ENCODE results near the gene ONECUT2. TPM values are rescaled to one million over a fixed set of nuclear protein-coding genes. Genes with fewer than 3 reads are reported as not detected.
A peak's percentile ranks its signal among the peaks of the same experiment; 100 is the strongest.

The ONECUT2 gene
- total RNA-seq, 4 donors from 2014 or later, result under 0.01 TPM; not detected in 3

DNA sequence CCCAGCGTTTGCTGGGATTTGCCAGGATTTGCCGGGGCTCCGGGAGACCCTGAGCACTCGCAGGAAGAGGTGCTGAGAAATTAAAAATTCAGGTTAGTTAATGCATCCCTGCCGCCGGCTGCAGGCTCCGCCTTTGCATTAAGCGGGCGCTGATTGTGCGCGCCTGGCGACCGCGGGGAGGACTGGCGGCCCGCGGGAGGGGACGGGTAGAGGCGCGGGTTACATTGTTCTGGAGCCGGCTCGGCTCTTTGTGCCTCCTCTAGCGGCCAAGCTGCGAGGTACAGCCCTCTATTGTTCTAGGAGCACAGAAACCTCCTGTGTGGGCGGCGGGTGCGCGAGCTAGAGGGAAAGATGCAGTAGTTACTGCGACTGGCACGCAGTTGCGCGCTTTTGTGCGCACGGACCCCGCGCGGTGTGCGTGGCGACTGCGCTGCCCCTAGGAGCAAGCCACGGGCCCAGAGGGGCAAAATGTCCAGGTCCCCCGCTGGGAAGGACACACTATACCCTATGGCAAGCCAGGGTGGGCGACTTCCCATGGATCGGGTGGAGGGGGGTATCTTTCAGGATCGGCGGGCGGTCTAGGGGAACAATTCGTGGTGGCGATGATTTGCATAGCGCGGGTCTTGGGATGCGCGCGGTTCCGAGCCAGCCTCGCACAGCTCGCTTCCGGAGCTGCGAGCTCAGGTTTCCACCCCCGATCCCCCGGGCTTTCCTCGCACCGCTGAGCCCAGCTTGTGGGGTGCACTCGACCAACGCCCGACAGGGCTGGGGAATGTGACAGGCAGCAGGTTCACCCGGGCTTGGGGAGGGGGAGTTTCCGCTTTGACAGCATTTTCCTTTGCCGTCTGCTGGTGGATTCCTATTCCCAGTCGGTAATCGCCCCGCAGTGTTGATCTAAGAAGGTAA is 2.8 kb downstream of the ONECUT2 start:
- DNase-seq (ENCODE audit: low spot score in 2 of 2), result no peak
- Histone ChIP-seq H3K4me3 (peak overlapping the region in 1 of 4 donors; percentile 4), H3K9me3 (no peaks in the 10 kb centered on the region), H3K36me3 (no peaks in the 10 kb centered on the region), H3K4me1 (peaks cover 0 to 79% (median 23%) of the 10 kb centered on the region in 4 donors), H3K27me3 (peaks cover 0 to 94% of the 10 kb centered on the region in 2 donors), H3K27ac (no peak overlapping the region)
- TF ChIP-seq, protein P1, sequence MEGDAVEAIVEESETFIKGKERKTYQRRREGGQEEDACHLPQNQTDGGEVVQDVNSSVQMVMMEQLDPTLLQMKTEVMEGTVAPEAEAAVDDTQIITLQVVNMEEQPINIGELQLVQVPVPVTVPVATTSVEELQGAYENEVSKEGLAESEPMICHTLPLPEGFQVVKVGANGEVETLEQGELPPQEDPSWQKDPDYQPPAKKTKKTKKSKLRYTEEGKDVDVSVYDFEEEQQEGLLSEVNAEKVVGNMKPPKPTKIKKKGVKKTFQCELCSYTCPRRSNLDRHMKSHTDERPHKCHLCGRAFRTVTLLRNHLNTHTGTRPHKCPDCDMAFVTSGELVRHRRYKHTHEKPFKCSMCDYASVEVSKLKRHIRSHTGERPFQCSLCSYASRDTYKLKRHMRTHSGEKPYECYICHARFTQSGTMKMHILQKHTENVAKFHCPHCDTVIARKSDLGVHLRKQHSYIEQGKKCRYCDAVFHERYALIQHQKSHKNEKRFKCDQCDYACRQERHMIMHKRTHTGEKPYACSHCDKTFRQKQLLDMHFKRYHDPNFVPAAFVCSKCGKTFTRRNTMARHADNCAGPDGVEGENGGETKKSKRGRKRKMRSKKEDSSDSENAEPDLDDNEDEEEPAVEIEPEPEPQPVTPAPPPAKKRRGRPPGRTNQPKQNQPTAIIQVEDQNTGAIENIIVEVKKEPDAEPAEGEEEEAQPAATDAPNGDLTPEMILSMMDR (IDR thresholded peaks at IDR 0.05), result peak in 3 of 5 experiments; percentile 16 to 26 (median 22)
- TF ChIP-seq EP300 (IDR thresholded peaks at IDR 0.05), result no peak
- 1 to 2% methylated on average over 43 to 60 of the region's 72 CpGs for WGBS, 2 donors

DNA sequence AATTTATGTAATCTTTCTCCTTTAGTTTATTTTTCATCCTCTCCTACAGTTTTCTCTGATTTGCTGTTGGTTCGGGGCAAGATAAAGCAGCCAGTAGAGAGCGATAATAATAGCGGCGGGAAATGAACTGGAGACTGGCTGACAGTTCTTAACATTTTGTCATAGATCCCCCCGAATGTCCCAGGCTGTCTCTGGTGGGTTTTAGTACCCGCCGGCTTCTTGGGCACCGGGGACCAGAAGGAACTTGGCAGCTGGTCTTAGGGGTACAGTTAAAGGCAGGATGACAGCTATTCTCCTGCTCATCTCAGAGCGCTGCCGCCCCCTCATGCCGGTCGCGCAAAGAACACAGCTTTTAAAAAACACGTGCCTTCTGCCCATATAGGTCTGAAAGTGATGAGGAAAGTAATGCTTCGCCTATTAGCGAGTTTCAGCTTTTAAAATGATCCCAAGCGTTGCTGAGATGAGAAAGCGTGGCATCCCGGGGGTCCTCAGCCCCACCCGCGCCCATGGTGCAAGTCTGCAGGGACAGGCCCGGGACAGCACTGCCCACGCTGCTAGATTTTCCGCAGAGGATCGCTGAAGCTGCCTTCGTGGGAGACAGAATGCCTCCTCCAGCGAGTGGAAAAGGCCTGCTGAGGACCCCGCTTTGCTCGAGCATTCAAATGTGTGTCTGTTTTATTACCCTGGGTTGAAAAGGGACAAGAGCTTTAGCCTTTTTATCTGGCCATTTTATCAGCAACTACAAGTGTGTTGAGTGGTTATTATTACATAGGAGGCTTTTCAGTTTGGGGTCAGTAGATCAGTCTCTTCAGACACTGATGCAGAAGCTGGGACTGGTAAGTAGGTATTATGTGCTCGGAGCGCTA is 3.8 kb downstream of the ONECUT2 start:
- Histone ChIP-seq H3K36me3 (no peaks in the 10 kb centered on the region), H3K4me1 (peaks cover 0 to 74% (median 23%) of the 10 kb centered on the region in 4 donors), H3K4me3 (no peak overlapping the region), H3K27ac (no peak overlapping the region), H3K9me3 (no peaks in the 10 kb centered on the region), H3K27me3 (peaks cover 0 to 94% of the 10 kb centered on the region in 2 donors)
- TF ChIP-seq POLR2A (IDR thresholded peaks at IDR 0.05) (no peak), EP300 (IDR thresholded peaks at IDR 0.05) (no peak)
- TF ChIP-seq, protein P1 (IDR thresholded peaks at IDR 0.05), result no peak
- 2 to 4% methylated on average over 31 of the region's 31 CpGs for WGBS, 2 donors
- DNase-seq (ENCODE audit: low spot score in 2 of 2), result no peak

DNA sequence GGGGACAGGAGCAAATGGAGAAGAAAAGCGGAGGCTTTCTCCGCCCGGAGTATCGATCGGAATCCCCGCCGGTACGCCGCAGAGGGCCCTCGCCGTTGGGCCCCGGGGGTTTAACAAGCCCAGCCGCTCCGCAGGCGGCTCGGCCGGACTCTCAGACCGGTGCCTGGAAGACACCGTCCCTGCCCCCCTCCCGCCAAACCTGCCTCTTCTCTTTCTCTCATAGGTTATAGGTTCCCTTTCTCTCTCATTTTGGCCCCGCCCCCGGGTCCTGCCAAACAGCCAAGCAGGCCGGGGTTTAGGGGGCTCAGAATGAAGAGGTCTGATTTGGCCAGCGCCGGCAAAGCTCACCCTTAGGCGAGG is 4.4 kb downstream of the ONECUT2 start:
- Histone ChIP-seq H3K4me1 (peaks cover 0 to 68% (median 20%) of the 10 kb centered on the region in 4 donors), H3K27me3 (peaks cover 0 to 94% of the 10 kb centered on the region in 2 donors), H3K27ac (no peak overlapping the region), H3K36me3 (no peaks in the 10 kb centered on the region), H3K4me3 (peak overlapping the region in 1 of 4 donors; percentile 13), H3K9me3 (no peaks in the 10 kb centered on the region)
- WGBS, 2 donors, result 2 to 3% methylated on average over 16 to 26 of the region's 26 CpGs
- TF ChIP-seq, protein P1 (IDR thresholded peaks at IDR 0.05), result no peak
- TF ChIP-seq POLR2A (IDR thresholded peaks at IDR 0.05) (no peak), EP300 (IDR thresholded peaks at IDR 0.05) (no peak)
- DNase-seq (ENCODE audit: low spot score in 2 of 2), result no peak

DNA sequence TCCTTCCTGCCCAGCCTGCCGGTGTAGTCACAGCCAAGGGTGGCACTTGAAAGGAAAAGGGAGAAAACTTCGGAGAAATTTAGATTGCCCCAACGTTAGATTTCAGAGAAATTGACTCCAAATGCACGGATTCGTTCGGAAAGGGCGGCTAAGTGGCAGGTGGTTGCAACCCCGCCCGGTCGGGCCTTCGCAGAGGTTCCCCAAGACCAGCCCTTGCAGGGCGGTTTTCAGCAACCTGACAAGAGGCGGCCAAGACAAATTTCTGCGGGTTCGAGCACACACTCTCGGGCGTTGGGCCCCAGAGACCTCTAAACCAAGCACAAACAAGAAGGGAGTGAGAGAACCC is 4.8 kb downstream of the ONECUT2 start:
- Histone ChIP-seq H3K4me1 (peaks cover 0 to 65% (median 19%) of the 10 kb centered on the region in 4 donors), H3K9me3 (no peaks in the 10 kb centered on the region), H3K27me3 (peaks cover 0 to 93% of the 10 kb centered on the region in 2 donors), H3K36me3 (no peaks in the 10 kb centered on the region), H3K27ac (no peak overlapping the region), H3K4me3 (peak overlapping the region in 1 of 4 donors; percentile 13)
- DNase-seq (ENCODE audit: low spot score in 2 of 2), result no peak
- TF ChIP-seq POLR2A (IDR thresholded peaks at IDR 0.05) (no peak), EP300 (IDR thresholded peaks at IDR 0.05) (no peak)
- TF ChIP-seq, protein P1 (IDR thresholded peaks at IDR 0.05), result no peak
- 1% methylated on average over 17 of the region's 17 CpGs for WGBS, 2 donors

Data from tibial nerve (tissue), 4 donors.